ENCODE results near the gene SMYD3. TPM values are rescaled to one million over a fixed set of nuclear protein-coding genes. Genes with fewer than 3 reads are reported as not detected.

SMYD3 gene
- total RNA-seq, 3 donors from 2014 or later: 16.3 to 18.0 (median 16.4) TPM

GRCh38 chr1:245710961-245711903, 795.8 kb downstream of the SMYD3 start:
- Histone ChIP-seq H3K9me3 (no peaks in the 10 kb centered on the region), H3K4me3 (no peak overlapping the region), H3K36me3 (ENCODE audit: low read depth) (no peaks in the 10 kb centered on the region), H3K4me1 (ENCODE audit: low read depth) (no peaks in the 10 kb centered on the region)
- DNase-seq (no peak), ATAC-seq (no peak)
- intact Hi-C loops (cut with DNase I, micrococcal nuclease): no loop called here
- no peak for TF ChIP-seq CTCF (IDR thresholded peaks at IDR 0.05)

- DNase-seq: no peak
Observed at GRCh38 chr1:245707941-245708340, 799.1 kb downstream of the SMYD3 start.

GRCh38 chr1:245704765-245705164, 802.3 kb downstream of the SMYD3 start:
- no peaks in the 10 kb centered on the region for H3K4me1 ChIP-seq (ENCODE audit: low read depth)
- intact Hi-C loops (cut with DNase I, micrococcal nuclease): no loop called here
- TF ChIP-seq CTCF (IDR thresholded peaks at IDR 0.05): no peak
- no peak overlapping the region for H3K4me3 ChIP-seq
- ATAC-seq (no peak), DNase-seq (no peak)
- no peaks in the 10 kb centered on the region for H3K9me3 ChIP-seq
- H3K36me3 ChIP-seq (ENCODE audit: low read depth): no peaks in the 10 kb centered on the region

More at GRCh38 chr1:245707941-245708340, 799.1 kb downstream of the SMYD3 start:
- H3K4me1 ChIP-seq (ENCODE audit: low read depth): no peaks in the 10 kb centered on the region
- H3K9me3 ChIP-seq: no peaks in the 10 kb centered on the region
- no peak overlapping the region for H3K4me3 ChIP-seq
- TF ChIP-seq CTCF (IDR thresholded peaks at IDR 0.05): no peak
- ATAC-seq: no peak
- H3K36me3 ChIP-seq (ENCODE audit: low read depth): no peaks in the 10 kb centered on the region
- intact Hi-C loops (cut with DNase I, micrococcal nuclease): no loop called here

GRCh38 chr1:245704341-245704740, 802.7 kb downstream of the SMYD3 start:
- ATAC-seq (no peak), DNase-seq (no peak)
- H3K4me1 ChIP-seq (ENCODE audit: low read depth): no peaks in the 10 kb centered on the region
- no peaks in the 10 kb centered on the region for H3K9me3 ChIP-seq
- intact Hi-C loops (cut with DNase I, micrococcal nuclease): no loop called here
- H3K36me3 ChIP-seq (ENCODE audit: low read depth): no peaks in the 10 kb centered on the region
- H3K4me3 ChIP-seq: no peak overlapping the region
- TF ChIP-seq CTCF (IDR thresholded peaks at IDR 0.05): no peak

- Histone ChIP-seq H3K4me1 (ENCODE audit: low read depth) (no peaks in the 10 kb centered on the region), H3K4me3 (no peak overlapping the region), H3K36me3 (ENCODE audit: low read depth) (no peaks in the 10 kb centered on the region), H3K9me3 (no peaks in the 10 kb centered on the region)
- no peak for TF ChIP-seq CTCF (IDR thresholded peaks at IDR 0.05)
- intact Hi-C loops (cut with DNase I, micrococcal nuclease): no loop called here
- ATAC-seq: no peak
- DNase-seq: no peak
Observed at GRCh38 chr1:245702346-245702745, 804.7 kb downstream of the SMYD3 start.

Data from mucosa of descending colon (tissue), 3 donors.